ENCODE data around the gene CCDC61. TPM values are rescaled to one million over a fixed set of nuclear protein-coding genes. Genes with fewer than 3 reads are reported as not detected.

CCDC61 gene
- total and polyA plus RNA-seq, 3 donors from 2014 or later = 25.6 to 32.5 (median 31.2) TPM

GRCh38 chr19:46000491-46001246 is 5.4 kb downstream of the CCDC61 start:
- Histone ChIP-seq H3K27me3 (no peaks in the 10 kb centered on the region), H3K4me1 (peaks cover 9% of the 10 kb centered on the region), H3K27ac (no peak overlapping the region), H3K4me3 (peak overlapping the region in 1 of 2 donors; percentile 15), H3K9me3 (no peaks in the 10 kb centered on the region), H3K36me3 (ENCODE audit: low read depth, missing control alignments) (no peaks in the 10 kb centered on the region)
- no peak for TF ChIP-seq POLR2A (IDR thresholded peaks at IDR 0.05)
- TF ChIP-seq CTCF (IDR thresholded peaks at IDR 0.05) = no peak
- DNase-seq = peak; percentile 62
- WGBS, 2 donors = 22 to 30% methylated on average over 19 to 34 of the region's 34 CpGs
- intact Hi-C loops (cut with DNase I; ENCODE audit: low total_unique reads) = no loop called here

DNA sequence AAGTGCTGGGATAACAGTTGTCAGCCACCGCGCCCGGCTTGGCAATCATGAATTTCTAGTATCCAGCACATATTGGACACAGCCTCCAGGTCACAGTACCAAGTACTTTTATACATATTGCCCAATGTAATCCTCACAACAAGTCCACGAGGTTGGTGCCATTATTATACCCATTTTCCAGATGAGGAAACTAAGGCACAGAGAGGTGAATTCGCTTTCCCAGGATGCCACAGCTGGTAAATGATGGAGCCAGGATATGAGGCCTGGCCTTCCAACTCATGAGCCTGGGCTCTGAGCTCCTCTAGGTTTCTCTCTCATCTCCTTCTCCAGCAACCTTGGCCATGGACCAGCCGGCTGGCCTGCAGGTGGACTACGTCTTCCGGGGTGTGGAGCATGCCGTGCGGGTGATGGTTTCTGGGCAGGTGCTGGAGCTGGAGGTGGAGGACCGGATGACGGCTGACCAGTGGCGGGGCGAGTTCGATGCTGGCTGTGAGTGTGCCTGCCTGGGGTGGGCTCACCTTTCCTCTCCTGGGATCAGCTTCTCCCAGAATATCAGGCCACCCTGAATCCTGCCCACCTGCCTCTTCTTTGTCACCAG is 7.5 kb downstream of the CCDC61 start:
- no peak for DNase-seq
- H3K36me3 ChIP-seq (ENCODE audit: low read depth, missing control alignments) = no peaks in the 10 kb centered on the region
- no peak overlapping the region for H3K4me3 ChIP-seq
- no peak overlapping the region for H3K27ac ChIP-seq
- H3K4me1 ChIP-seq = peaks cover 5% of the 10 kb centered on the region
- intact Hi-C loops (cut with DNase I; ENCODE audit: low total_unique reads) = no loop called here
- H3K9me3 ChIP-seq = no peaks in the 10 kb centered on the region
- H3K27me3 ChIP-seq = no peaks in the 10 kb centered on the region
- TF ChIP-seq POLR2A (IDR thresholded peaks at IDR 0.05) = no peak
- no peak for TF ChIP-seq CTCF (IDR thresholded peaks at IDR 0.05)
- WGBS, 2 donors = 95 to 99% methylated on average over 13 to 15 of the region's 15 CpGs

DNA sequence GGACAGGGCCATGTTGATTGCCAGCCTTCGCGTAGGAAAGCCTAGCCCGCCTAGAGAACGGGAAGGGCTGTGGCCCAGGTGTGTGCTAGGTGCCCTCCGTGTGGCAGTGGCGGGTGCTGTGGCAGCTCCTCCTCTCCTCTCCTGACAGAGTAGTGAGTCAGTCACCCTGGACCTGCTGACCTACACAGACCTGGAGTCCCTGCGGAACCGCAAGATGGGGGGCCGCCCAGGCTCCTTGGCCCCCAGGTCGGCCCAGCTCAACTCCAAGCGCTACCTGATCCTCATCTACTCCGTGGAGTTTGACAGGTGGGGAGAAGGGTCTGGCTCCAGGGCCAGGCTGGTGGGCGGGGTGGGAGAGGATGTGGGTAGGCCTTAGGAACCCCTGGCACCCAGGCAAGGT is 11.1 kb downstream of the CCDC61 start:
- no peaks in the 10 kb centered on the region for H3K9me3 ChIP-seq
- H3K4me1 ChIP-seq = no peaks in the 10 kb centered on the region
- H3K4me3 ChIP-seq = no peak overlapping the region
- no peak for DNase-seq
- 93 to 100% methylated on average over 4 to 13 of the region's 13 CpGs for WGBS, 2 donors
- TF ChIP-seq CTCF (IDR thresholded peaks at IDR 0.05) (no peak), POLR2A (IDR thresholded peaks at IDR 0.05) (no peak)
- no peak overlapping the region for H3K27ac ChIP-seq
- intact Hi-C loops (cut with DNase I; ENCODE audit: low total_unique reads) = no loop called here
- H3K27me3 ChIP-seq = no peaks in the 10 kb centered on the region
- H3K36me3 ChIP-seq (ENCODE audit: low read depth, missing control alignments) = no peaks in the 10 kb centered on the region

DNA sequence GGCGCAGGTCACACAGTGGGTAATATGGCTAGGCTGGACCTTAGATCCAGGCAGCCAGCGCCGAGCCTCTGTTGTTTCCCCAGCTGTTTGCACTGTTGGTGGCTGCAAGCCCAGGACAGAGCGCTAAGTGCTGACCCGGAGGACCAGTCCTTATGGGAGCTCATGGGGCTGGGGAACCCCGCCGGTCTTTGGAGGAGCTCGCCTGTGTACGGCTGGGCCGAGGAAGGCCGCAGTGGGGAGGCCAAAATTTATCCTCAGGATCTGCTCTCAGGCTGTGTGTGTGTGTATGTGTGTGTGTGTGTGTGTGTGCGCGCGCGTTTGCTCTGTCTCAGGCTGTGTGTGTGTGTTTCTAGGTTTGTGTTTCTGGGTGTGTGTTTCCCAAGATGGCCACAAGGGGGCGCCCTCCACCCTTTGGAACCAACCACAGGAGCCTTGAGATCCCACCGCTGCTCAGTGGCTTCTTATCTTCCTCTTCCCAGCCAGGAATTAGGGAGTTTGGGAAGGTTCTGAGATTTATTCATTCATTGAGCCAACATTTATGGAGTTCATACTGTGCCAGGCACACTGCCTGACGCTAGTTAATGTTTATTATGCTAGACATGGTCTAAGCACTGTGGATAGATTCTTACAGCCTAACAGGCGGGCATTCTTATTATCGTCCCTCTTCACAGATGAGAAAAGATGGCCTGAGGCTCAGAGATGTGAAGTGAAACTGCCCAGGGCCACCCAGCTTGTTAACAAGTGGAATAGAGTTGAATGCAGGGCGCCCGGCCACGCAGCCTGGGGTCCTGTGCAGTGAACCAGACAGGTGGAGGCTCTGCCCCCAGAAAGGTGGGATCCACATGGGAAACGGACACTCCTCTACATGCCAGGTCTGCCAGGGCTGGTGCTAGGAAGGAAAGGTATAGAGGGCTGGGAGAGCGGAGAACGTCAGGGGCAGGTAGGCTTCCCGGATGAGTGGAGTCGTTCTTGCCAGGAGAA is 14.6 kb downstream of the CCDC61 start:
- peak; percentile 83 for DNase-seq
- Histone ChIP-seq H3K4me1 (no peaks in the 10 kb centered on the region), H3K4me3 (no peak overlapping the region), H3K27me3 (no peaks in the 10 kb centered on the region), H3K27ac (no peak overlapping the region), H3K9me3 (no peaks in the 10 kb centered on the region), H3K36me3 (ENCODE audit: low read depth, missing control alignments) (no peaks in the 10 kb centered on the region)
- TF ChIP-seq POLR2A (IDR thresholded peaks at IDR 0.05) (no peak), CTCF (IDR thresholded peaks at IDR 0.05) (peak; percentile 57 to 97 (median 66))
- intact Hi-C loops (cut with DNase I; ENCODE audit: low total_unique reads) = no loop called here
- 41 to 46% methylated on average over 27 to 28 of the region's 28 CpGs for WGBS, 2 donors
